GM23248 (cell line): Measurements from ENCODE around the gene CXCL17. TPM values are rescaled to one million over a fixed set of nuclear protein-coding genes. Genes with fewer than 3 reads are reported as not detected.

ENCODE experiments used
- DNase-seq: peaks from one replicate; pipeline ENCODE4 v3.0.0-alpha.2; 2015
- H2AFZ ChIP-seq: fragments of 200-600 bp; sonication (generic); 2 replicates; pipeline ENCODE4 v1.6.1; 2016; ENCODE audit warnings: antibody characterized with exemption
- H3F3A ChIP-seq: fragments of 200-600 bp; sonication (generic); 2 replicates; pipeline ENCODE4 v1.6.1; 2016; ENCODE audit warnings: mild to moderate bottlenecking, antibody characterized with exemption, mixed run types; ENCODE audit not compliant: insufficient read depth
- H3K27ac ChIP-seq: fragments of 200-600 bp; sonication (generic); 2 replicates; pipeline ENCODE4 v1.5.1; 2016; ENCODE audit warnings: mild to moderate bottlenecking
- H3K27me3 ChIP-seq: fragments of 200-600 bp; sonication (generic); replicated peaks from 2 replicates; pipeline ENCODE4 v1.6.1; 2016; ENCODE audit warnings: mild to moderate bottlenecking; ENCODE audit not compliant: insufficient read depth
- H3K36me3 ChIP-seq: fragments of 200-600 bp; sonication (generic); 2 replicates; pipeline ENCODE4 v1.6.1; 2016; ENCODE audit warnings: low read depth, mild to moderate bottlenecking
- H3K4me1 ChIP-seq: fragments of 200-600 bp; sonication (generic); 2 replicates; pipeline ENCODE4 v1.6.1; 2016; ENCODE audit warnings: mild to moderate bottlenecking; ENCODE audit not compliant: insufficient read depth
- H3K4me2 ChIP-seq: fragments of 200-600 bp; sonication (generic); one replicate; pipeline ENCODE4 v1.6.1; 2016; ENCODE audit warnings: mild to moderate bottlenecking; ENCODE audit not compliant: unreplicated experiment
- H3K4me3 ChIP-seq: fragments of 200-600 bp; sonication (generic); 2 replicates; pipeline ENCODE4 v1.5.1; 2016; ENCODE audit warnings: mild to moderate bottlenecking
- H3K79me2 ChIP-seq: fragments of 200-600 bp; sonication (generic); 2 replicates; pipeline ENCODE4 v1.6.1; 2016; ENCODE audit warnings: mild to moderate bottlenecking; ENCODE audit not compliant: insufficient read depth
- H3K9ac ChIP-seq: fragments of 200-600 bp; sonication (generic); 2 replicates; pipeline ENCODE4 v1.6.1; 2016; ENCODE audit warnings: mild to moderate bottlenecking
- H3K9me2 ChIP-seq: fragments of 200-600 bp; sonication (generic); 2 replicates; pipeline ENCODE4 v1.6.1; 2016; ENCODE audit warnings: mixed run types, mild to moderate bottlenecking, moderate library complexity; ENCODE audit not compliant: insufficient read depth
- H3K9me3 ChIP-seq: fragments of 200-600 bp; sonication (generic); one replicate; pipeline ENCODE4 v1.6.1; 2017; ENCODE audit warnings: low read depth
- H4K20me1 ChIP-seq: fragments of 200-600 bp; sonication (generic); 2 replicates; pipeline ENCODE4 v1.6.0; 2016; ENCODE audit not compliant: insufficient read depth
- EZH2 ChIP-seq: fragments of 200-600 bp; sonication (generic); IDR thresholded peaks from 2 replicates; pipeline ENCODE4 v1.6.1; 2018; ENCODE audit warnings: antibody characterized with exemption, mild to moderate bottlenecking; ENCODE audit not compliant: insufficient read depth, poor library complexity, severe bottlenecking
- EZH2phosphoT487 ChIP-seq: fragments of 200-600 bp; sonication (generic); IDR thresholded peaks from 2 replicates; pipeline ENCODE4 v1.6.1; 2018; ENCODE audit warnings: antibody characterized with exemption, moderate library complexity, mild to moderate bottlenecking, low read depth; ENCODE audit not compliant: insufficient read depth
- WGBS, 2 experiments: methylation state at CpG; one replicate each; pipeline ENCODE4 v1.1.6; 2015 to 2017; ENCODE audit warnings: low lambda C conversion rate in 2 of 2, low coverage in 1 of 2; ENCODE audit errors: missing lambda C conversion rate in 2 of 2; 5-methylcytosine and 5-hydroxymethylcytosine counted together
- in situ Hi-C: fragments of 300-500 bp; cut with MboI; formaldehyde crosslinking; loops from 2 replicates; pipeline ENCODE4 v1.15.0; 2020
- polyA plus RNA-seq: library from polyadenylated mRNA; unstranded; fragments of >200 nt; fragmentation: Nextera tagmentation; extraction: Ambion mirVana; gene quantifications from 2 replicates; pipeline ENCODE4 v1.2.1, GENCODE V29; 2016
- total RNA-seq: library from RNA; depleted of rRNA; stranded (reverse); fragments of >200 nt; shearing (Covaris generic); gene quantifications from 2 replicates; pipeline ENCODE4 v1.2.3, GENCODE V29; 2014

Gene CXCL17
- total and polyA plus RNA-seq, 2 experiments from 2014 or later = not detected

- Histone ChIP-seq H3K9ac (peak overlapping the region; percentile 62), H3K9me2 (no peaks in the 10 kb centered on the region), H3K27me3 (no peaks in the 10 kb centered on the region), H3F3A (no peaks in the 10 kb centered on the region), H3K27ac (no peak overlapping the region), H3K4me2 (peak overlapping the region; percentile 85), H4K20me1 (no peaks in the 10 kb centered on the region), H2AFZ (peak overlapping the region; percentile 72; the same call in 1 of the 2 replicates), H3K4me1 (0 out of 2 replicates have a peak, but pooled peaks cover 3% of the 10 kb centered on the region), H3K9me3 (no peaks in the 10 kb centered on the region), H3K36me3 (no peaks in the 10 kb centered on the region), H3K4me3 (peak overlapping the region; percentile 71), H3K79me2 (no peaks in the 10 kb centered on the region)
- in situ Hi-C loops = no loop called here
- no peak for DNase-seq
- WGBS, 2 experiments = 60 to 65% methylated on average over 34 of the region's 34 CpGs
- TF ChIP-seq EZH2 (no peak), EZH2phosphoT487 (no peak)
Measured at GRCh38 chr19:42402376-42403116, 40.2 kb downstream of the CXCL17 start.

- H3K4me1 ChIP-seq = peaks cover 5% of the 10 kb centered on the region; the same call in 1 of the 2 replicates
- peak overlapping the region; percentile 62 for H3K9ac ChIP-seq
- peak overlapping the region; percentile 85 for H3K4me2 ChIP-seq
- in situ Hi-C loops = no loop called here
- DNase-seq = peak; percentile 87
- no peak overlapping the region for H3K27ac ChIP-seq
- no peaks in the 10 kb centered on the region for H3K27me3 ChIP-seq
- H3K36me3 ChIP-seq = no peaks in the 10 kb centered on the region
- no peaks in the 10 kb centered on the region for H3K9me2 ChIP-seq
- H2AFZ ChIP-seq = peak overlapping the region; percentile 72
- no peak for TF ChIP-seq EZH2phosphoT487
- no peak for TF ChIP-seq EZH2
- no peaks in the 10 kb centered on the region for H3F3A ChIP-seq
- H3K79me2 ChIP-seq = no peaks in the 10 kb centered on the region
- WGBS, 2 experiments = 1 to 2% methylated on average over 62 to 80 of the region's 80 CpGs
- peak overlapping the region; percentile 71 for H3K4me3 ChIP-seq
- H3K9me3 ChIP-seq = no peaks in the 10 kb centered on the region
- H4K20me1 ChIP-seq = no peaks in the 10 kb centered on the region
Measured at GRCh38 chr19:42401365-42402303, 41.1 kb downstream of the CXCL17 start.

- no peaks in the 10 kb centered on the region for H3K79me2 ChIP-seq
- no peaks in the 10 kb centered on the region for H3K27me3 ChIP-seq
- H3K4me2 ChIP-seq = no peak overlapping the region
- no peaks in the 10 kb centered on the region for H3K36me3 ChIP-seq
- no peak overlapping the region for H3K4me3 ChIP-seq
- no peaks in the 10 kb centered on the region for H3K9me2 ChIP-seq
- no peak overlapping the region for H2AFZ ChIP-seq
- H3K4me1 ChIP-seq = peaks cover 11% of the 10 kb centered on the region; the same call in 1 of the 2 replicates
- H3K9ac ChIP-seq = no peak overlapping the region
- no peaks in the 10 kb centered on the region for H3F3A ChIP-seq
- no peaks in the 10 kb centered on the region for H4K20me1 ChIP-seq
- WGBS, 2 experiments = 83 to 87% methylated on average over 1 of the region's 1 CpG
- in situ Hi-C loops = no loop called here
- no peak for DNase-seq
- H3K27ac ChIP-seq = no peak overlapping the region
- H3K9me3 ChIP-seq = no peaks in the 10 kb centered on the region
- TF ChIP-seq EZH2 (no peak), EZH2phosphoT487 (no peak)
Measured at GRCh38 chr19:42400404-42400803, 42.3 kb downstream of the CXCL17 start.
